ENCODE data around the gene SS18L1. TPM values are rescaled to one million over a fixed set of nuclear protein-coding genes. Genes with fewer than 3 reads are reported as not detected.
A peak's percentile ranks its signal among the peaks of the same experiment; 100 is the strongest.

Gene SS18L1
- total RNA-seq, 2 experiments from 2014 or later, result 21.0 to 23.3 TPM

DNA sequence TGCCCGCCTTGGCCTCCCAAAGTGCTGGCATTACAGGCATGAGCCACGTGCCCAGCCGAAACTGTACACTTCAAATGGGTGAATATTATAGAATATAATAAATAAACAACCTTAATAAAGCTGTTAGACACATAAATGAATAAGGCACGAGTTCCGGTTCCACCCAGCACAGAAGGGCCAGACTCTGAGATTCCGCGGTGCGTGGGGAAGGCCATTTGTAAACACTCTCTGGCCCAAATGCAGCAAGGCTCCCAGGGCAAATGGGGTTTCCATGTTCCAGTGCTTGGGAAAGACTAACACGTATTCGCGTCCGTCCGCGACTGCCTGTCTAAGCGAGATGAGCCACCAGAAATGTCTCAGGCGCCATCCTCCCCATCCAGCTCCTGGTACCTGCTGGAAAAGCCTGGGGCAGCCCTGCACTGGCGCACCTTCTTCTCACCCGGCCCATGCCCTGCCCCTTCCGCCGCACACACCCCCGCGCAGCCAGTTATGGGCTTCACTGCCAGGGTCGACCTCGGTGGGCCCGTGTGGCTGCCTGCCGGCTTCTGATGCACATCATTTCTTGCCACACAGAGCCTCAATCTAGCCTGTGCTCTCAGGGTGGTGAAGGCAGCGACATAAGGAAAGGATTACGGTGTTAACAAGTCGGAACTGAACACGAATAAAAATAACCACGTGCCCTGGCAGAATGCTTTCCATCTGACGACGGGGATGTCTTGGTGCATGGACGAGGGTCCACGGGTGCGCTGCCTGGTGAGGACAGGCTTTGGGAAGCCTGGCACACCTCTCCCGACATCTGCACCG is 26.8 kb upstream of the SS18L1 start:
- DNase-seq (no peak), ATAC-seq (ENCODE audit: low read depth) (no peak)
- Mint-ChIP-seq H3K36me3 (no peaks in the 10 kb centered on the region), H3K9me3 (peaks cover 15% of the 10 kb centered on the region), H3K27ac (no peak overlapping the region), H3K27me3 (no peaks in the 10 kb centered on the region), H3K4me1 (peaks cover 17% of the 10 kb centered on the region), H3K4me3 (no peak overlapping the region)
- POLR2A ChIA-PET, result interaction anchor here (8.7 kb wide), 1 partner anchor 50 kb away, joined by 111 read pairs; the partner anchor contains the start of gene TAF4

DNA sequence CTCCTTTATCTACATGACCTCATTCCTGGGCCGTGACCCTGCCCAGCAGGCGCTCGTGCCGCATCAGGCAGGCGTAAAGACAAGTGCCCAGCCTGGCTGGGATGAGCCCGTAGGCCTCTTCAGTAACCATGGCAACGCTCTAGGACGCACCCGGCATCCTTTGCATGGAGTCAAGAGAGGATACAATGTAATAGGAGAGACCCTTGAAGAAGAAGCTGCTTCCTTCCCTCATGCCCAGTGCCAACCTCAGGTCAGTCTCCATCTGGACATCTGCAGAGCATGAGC is 26.3 kb upstream of the SS18L1 start:
- H3K4me3 Mint-ChIP-seq, result peak overlapping the region; percentile 39
- H3K27me3 Mint-ChIP-seq, result no peaks in the 10 kb centered on the region
- POLR2A ChIA-PET, result interaction anchor here (1.1 to 8.7 kb wide), 2 partner anchors 24 to 50 kb away, joined by 5 to 111 read pairs; partner anchors contain the start of gene TAF4

DNA sequence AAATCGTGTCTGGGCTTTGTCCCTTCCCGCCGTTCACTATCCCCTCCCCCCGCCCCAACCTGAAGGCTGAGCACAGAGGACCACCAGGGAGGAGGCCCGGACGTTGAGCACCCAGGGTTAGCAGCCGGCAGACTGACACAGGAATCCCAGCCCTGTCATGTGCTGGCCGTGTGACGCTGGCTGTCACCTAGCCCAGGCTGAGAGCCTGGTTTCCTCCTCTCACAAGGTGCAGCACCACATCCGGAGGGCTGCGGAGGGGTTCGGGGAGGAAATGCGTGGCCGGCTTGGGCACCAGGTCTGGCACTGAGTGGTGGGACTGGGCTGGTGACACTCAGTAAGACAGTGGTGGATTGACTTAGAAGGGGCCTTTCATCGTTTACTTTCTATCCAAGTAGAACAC is 25.9 kb upstream of the SS18L1 start:
- POLR2A ChIA-PET, result interaction anchor here (0.5 to 8.7 kb wide), 3 partner anchors 24 to 488 kb away, joined by 3 to 111 read pairs (median 5); partner anchors contain the start of gene TAF4
- ATAC-seq (ENCODE audit: low read depth), result peak; percentile 53
- H3K4me1 Mint-ChIP-seq, result peaks cover 17% of the 10 kb centered on the region
- H3K4me3 Mint-ChIP-seq, result peak overlapping the region; percentile 39
- H3K27ac Mint-ChIP-seq, result peak overlapping the region; percentile 61
- peaks cover 12% of the 10 kb centered on the region for H3K9me3 Mint-ChIP-seq
- no peaks in the 10 kb centered on the region for H3K27me3 Mint-ChIP-seq
- peak; percentile 80 for DNase-seq
- no peaks in the 10 kb centered on the region for H3K36me3 Mint-ChIP-seq

More for the DNA sequence above, 26.3 kb upstream of the SS18L1 start:
- Mint-ChIP-seq H3K27ac (peak overlapping the region; percentile 51), H3K36me3 (no peaks in the 10 kb centered on the region), H3K4me1 (peaks cover 17% of the 10 kb centered on the region), H3K9me3 (peaks cover 14% of the 10 kb centered on the region)
- no peak for ATAC-seq (ENCODE audit: low read depth)
- no peak for DNase-seq

DNA sequence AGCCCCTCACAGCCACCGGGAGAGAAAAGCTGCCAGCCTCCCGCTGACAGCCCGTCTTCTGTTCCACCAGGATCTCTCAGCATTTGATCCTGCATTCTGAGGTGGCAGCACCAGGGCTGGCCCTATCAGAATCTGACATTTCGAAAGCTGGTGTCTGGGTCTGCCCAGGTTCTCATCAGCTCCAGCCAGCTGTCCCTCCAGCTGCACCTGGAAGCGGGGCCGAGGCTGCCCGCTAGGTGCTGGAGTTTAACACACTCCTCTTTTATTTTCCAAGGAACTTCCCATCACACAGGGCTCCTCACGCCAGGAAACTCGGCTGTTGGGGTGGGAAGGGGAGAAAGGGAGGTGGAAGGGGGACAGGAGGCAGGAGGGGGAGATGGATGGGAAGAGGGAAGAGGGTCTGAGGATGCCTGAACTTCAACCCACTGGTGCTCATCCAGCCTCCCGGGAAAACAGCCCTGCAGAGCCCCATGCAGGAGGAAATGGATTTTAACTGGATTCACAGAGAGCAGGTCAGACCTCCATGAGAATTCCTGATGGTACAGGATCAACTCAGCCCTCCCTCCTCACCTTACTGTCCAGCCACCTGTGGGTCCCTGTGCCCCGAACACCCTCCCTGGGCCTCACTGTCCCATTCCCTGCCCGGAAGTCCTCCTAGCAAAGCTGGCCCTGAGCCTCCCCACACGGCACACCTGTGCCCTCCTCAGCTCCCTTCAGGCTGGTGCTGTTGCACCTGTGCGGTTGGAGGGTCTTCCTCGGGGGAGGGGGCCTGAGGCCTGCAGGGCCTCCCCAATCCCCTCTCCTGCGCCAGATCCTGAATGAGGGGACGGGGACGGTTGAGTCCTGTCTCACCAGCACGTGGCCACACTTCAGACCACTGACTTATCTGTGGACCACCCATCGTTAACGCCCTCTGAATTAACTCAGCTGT is 25.2 kb upstream of the SS18L1 start:
- POLR2A ChIA-PET, result interaction anchor here (0.5 to 8.7 kb wide), 3 partner anchors 23 to 487 kb away, joined by 3 to 111 read pairs (median 5); partner anchors contain the start of gene TAF4
- Mint-ChIP-seq H3K36me3 (no peaks in the 10 kb centered on the region), H3K4me1 (peaks cover 19% of the 10 kb centered on the region), H3K4me3 (no peak overlapping the region), H3K27me3 (no peaks in the 10 kb centered on the region), H3K9me3 (peaks cover 7% of the 10 kb centered on the region), H3K27ac (peak overlapping the region; percentile 61)
- ATAC-seq (ENCODE audit: low read depth), result no peak
- DNase-seq, result no peak

DNA sequence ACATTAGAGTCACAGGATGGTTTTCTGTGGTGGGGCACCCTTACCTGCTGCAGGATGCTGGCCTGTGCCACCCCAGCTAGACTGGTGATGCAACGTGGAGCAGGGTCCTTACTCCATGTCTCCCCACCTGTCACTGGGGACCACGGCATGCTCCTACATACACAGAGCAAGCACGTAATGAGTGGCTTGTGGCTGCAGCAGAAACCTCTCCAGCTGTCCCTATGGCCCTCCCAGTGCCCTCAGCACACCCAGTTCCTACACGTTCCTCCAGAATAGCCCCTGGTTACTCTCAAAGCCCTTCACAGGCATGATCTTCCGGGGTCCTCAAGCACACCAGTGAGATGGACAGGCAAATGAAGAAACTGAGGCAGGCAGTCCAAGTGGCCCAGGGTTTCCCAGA is 24.5 kb upstream of the SS18L1 start:
- H3K4me3 Mint-ChIP-seq, result no peak overlapping the region
- no peaks in the 10 kb centered on the region for H3K36me3 Mint-ChIP-seq
- POLR2A ChIA-PET, result interaction anchor here (1.0 to 8.7 kb wide), 2 partner anchors 23 to 52 kb away, joined by 4 to 111 read pairs; partner anchors contain the start of gene TAF4
- peaks cover 25% of the 10 kb centered on the region for H3K4me1 Mint-ChIP-seq
- ATAC-seq (ENCODE audit: low read depth) (no peak), DNase-seq (no peak)
- H3K9me3 Mint-ChIP-seq, result peaks cover 5% of the 10 kb centered on the region
- H3K27me3 Mint-ChIP-seq, result no peaks in the 10 kb centered on the region
- H3K27ac Mint-ChIP-seq, result peak overlapping the region; percentile 36

DNA sequence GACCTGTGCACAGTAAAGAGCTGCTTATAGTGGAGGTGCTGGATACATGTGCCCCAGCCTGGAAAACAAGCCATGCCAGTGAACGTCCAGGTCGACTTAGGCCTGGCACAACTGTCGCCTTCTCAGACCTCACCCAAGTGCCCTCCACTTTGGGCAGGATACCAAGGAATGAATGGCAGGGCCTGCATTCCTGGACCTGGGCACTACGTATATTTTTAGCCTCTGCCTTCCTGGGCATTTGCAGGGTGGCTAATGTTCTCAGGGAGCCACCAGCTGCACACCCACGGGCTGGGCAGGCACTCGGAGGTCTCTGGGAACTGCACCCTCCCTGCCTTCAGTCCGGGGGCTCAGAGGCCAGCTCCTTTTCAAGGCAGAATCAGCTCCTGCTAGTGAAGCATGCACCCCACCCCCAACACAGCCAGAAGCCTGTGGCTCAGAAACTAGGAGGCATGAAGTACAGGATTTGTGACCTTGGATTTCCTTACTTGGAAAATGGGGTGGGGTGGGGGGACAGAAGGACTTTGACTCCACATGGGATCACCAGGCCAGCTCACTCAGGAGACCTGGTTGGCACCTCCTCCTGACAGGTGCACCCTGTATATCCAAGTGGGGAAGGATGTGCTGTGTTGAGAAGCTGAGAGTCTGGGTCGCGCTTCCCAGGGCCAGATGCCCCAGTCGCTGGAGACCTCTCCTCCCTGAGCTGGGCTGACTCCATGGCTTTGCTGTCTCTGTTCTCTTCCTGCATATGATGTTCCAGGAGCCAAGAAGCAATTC is 23.8 kb upstream of the SS18L1 start:
- ATAC-seq (ENCODE audit: low read depth), result no peak
- no peaks in the 10 kb centered on the region for H3K36me3 Mint-ChIP-seq
- H3K4me1 Mint-ChIP-seq, result peaks cover 32% of the 10 kb centered on the region
- H3K4me3 Mint-ChIP-seq, result no peak overlapping the region
- DNase-seq, result no peak
- POLR2A ChIA-PET, result interaction anchor here (1.0 to 8.7 kb wide), 2 partner anchors 22 to 53 kb away, joined by 4 to 111 read pairs; partner anchors contain the start of gene TAF4
- no peaks in the 10 kb centered on the region for H3K27me3 Mint-ChIP-seq
- H3K9me3 Mint-ChIP-seq, result peaks cover 5% of the 10 kb centered on the region
- H3K27ac Mint-ChIP-seq, result peak overlapping the region; percentile 36

DNA sequence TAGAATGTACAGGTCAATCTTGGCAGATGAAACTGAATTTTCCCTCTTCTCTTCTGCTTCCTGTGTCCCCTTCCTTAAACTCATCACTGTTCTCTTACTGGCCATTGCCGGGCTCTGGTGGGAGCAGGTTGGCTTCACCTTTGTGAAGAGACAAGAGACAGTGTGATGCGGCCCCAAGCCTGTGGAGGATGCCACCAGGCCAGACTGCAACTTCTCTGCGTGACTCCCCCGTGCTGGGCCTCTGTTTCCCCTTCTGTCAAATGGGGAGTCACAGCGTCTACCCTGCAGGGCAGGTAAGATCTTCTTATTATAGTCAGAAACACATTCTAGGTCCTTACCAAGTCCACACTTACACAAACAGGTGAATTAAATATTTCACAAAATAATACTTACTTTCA is 23.2 kb upstream of the SS18L1 start:
- Mint-ChIP-seq H3K9me3 (peaks cover 5% of the 10 kb centered on the region), H3K4me3 (peak overlapping the region; percentile 49), H3K27me3 (no peaks in the 10 kb centered on the region), H3K36me3 (no peaks in the 10 kb centered on the region), H3K27ac (no peak overlapping the region), H3K4me1 (peaks cover 32% of the 10 kb centered on the region)
- DNase-seq, result no peak
- no peak for ATAC-seq (ENCODE audit: low read depth)
- POLR2A ChIA-PET, result interaction anchor here (1.0 to 8.7 kb wide), 2 partner anchors 22 to 53 kb away, joined by 4 to 111 read pairs; partner anchors contain the start of gene TAF4

DNA sequence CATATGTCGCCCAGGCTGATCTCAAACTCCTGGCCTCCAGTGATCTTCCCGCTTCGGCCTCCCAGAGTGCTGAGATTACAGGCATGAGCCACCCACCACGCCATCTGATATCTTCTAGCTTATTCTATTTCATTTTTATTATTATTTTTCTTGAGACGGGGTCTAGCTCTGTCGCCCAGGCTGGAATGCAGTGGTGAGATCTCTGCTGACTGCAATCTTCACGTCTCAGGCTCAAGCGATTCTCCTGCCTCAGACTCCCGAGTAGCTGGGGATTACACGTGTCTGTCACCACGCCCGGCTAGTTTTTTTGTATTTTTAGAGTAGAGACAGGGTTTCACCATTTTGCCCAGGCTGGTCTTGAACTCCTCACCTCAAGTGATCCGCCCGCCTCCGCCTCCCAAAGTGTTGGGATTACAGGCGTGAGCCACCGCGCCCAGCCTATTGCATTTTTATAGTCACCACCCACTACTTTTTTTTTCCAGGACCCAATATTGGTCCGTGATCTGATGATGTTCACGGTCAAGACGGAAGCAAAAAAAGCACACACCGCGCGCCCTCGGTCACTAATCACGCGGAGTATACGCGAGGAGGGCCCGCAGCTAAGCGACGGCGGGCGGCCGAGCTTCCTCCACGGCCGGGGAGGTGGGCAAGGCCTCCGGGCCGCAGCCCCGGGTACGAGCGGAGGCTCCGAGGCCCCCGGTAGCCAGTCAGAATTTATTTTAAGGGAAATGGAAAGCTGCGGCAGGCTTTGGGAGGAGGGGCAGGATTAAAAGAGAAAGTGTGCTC is 22.4 kb upstream of the SS18L1 start:
- H3K27ac Mint-ChIP-seq, result peak overlapping the region; percentile 93
- POLR2A ChIA-PET, result interaction anchor here (1.0 to 8.7 kb wide), 4 partner anchors 15 to 673 kb away, joined by 4 to 111 read pairs (median 14); partner anchors contain the start of genes PSMA7, SS18L1 and TAF4
- peak overlapping the region; percentile 89 for H3K4me3 Mint-ChIP-seq
- H3K9me3 Mint-ChIP-seq, result no peaks in the 10 kb centered on the region
- peaks cover 32% of the 10 kb centered on the region for H3K4me1 Mint-ChIP-seq
- H3K36me3 Mint-ChIP-seq, result peaks cover 5% of the 10 kb centered on the region
- no peak for DNase-seq
- no peaks in the 10 kb centered on the region for H3K27me3 Mint-ChIP-seq
- peak; percentile 2 for ATAC-seq (ENCODE audit: low read depth)

DNA sequence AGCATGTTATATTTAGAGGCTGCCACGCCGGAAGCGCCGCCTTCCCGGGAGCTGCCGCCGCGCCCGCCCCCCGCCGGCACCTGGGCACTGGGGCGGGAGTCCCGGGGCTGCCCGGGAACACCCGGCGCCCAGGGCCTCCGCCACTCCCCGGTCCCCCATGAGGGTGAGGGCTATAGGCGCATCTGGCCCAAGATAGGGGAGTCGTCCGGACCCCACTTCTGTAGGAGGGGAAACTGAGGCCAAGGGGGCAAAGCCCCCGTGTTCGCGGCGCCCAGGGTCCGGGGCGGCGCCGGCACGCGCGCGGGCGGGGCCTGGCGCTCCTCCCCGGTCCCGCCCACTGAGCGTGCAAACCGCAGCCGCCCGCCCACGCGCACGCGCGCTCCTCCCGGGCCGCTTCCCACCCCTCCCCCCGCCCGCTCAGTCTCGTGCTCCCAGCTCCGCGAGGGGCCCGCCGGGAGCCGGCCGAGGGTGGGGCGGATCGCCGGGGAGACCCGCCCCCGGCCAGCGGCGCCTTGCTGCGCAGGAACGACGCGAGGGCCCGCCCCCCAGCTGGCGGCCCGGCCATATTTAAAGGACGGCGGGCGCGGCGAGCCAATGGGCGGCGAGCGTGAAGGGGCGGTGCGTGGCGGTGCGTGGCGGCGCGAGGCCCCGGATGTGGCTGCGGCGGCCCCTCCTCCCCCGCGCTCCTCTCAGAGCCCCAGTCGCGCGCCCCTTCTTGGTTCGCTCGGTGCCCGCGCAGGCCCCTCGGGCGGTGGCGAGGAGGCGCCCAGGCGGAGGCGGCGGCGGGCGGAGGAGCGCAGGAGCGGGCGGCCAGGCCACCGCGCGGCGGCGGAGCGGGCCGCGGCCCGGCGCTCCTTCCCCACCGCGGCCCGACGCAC is 21.6 kb upstream of the SS18L1 start, which contains the start of gene LSM14B:
Gene LSM14B, plus strand, starts transcription at position 700 of the 878 bp plus-strand sequence. CDS start 192 bp downstream, outside the sequence.
- peak; percentile 82 for ATAC-seq (ENCODE audit: low read depth)
- peak; percentile 98 for DNase-seq
- Mint-ChIP-seq H3K36me3 (peaks cover 8% of the 10 kb centered on the region), H3K27me3 (no peaks in the 10 kb centered on the region), H3K27ac (peak within 1 kb of the TSS; percentile 93), H3K4me1 (peaks cover 35% of the 10 kb centered on the region), H3K9me3 (no peaks in the 10 kb centered on the region), H3K4me3 (peak within 1 kb of the TSS; percentile 89)
- POLR2A ChIA-PET, result interaction anchor here (0.6 to 8.7 kb wide), 6 partner anchors 14 to 672 kb away, joined by 3 to 111 read pairs (median 4); partner anchors contain the start of genes PSMA7, SS18L1 and TAF4

DNA sequence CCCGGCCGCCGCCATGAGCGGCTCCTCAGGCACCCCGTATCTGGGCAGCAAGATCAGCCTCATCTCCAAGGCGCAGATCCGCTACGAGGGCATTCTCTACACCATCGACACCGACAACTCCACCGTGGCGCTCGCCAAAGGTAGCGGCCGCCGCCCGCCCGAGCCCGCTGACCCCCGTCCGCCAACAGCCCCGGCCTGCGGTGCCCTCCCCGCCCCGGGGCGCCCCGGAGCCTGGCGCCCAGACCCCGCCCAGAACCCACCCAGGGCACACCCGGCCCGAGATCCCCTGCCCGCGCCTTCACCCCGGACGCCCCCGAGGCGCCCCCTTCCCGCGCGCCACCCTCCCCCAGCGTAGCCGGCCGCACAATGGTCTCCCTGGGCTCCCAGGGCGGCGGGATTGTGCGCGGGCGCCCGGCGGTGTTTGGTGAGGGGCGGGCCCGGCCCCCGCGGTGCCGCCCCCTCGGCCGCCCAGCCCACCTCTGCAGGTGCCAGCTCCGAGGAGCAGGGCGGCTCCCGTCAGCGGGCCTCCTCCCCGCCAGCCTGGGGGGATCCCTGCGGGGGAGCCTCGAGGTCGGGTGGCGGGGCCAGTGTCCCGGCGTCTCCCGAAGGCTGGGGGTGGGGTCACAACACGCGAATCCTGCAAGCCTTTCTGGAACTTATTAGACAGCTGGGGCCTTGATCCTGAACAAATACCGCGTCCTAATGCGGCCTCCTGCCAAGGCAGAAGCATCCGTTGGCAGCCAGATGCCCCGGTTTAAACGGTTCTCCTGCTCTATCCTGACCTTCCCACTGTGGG is 20.7 kb upstream of the SS18L1 start:
- POLR2A ChIA-PET, result interaction anchor here (0.6 to 8.7 kb wide), 6 partner anchors 13 to 671 kb away, joined by 3 to 111 read pairs (median 4); partner anchors contain the start of genes PSMA7, SS18L1 and TAF4
- ATAC-seq (ENCODE audit: low read depth) (no peak), DNase-seq (peak; percentile 64)
- Mint-ChIP-seq H3K36me3 (peaks cover 11% of the 10 kb centered on the region), H3K4me3 (peak overlapping the region; percentile 82), H3K4me1 (peaks cover 31% of the 10 kb centered on the region), H3K27ac (no peak overlapping the region), H3K27me3 (no peaks in the 10 kb centered on the region), H3K9me3 (no peaks in the 10 kb centered on the region)

Data from activated naive CD8-positive, alpha-beta T cell treated with anti-CD3 and anti-CD28 coated beads, Interleukin-2, amount 10 ng/mL, durations not matched to agents 7 days and 5 days (primary cell).